ENCODE data around the gene PAX1. TPM values are rescaled to one million over a fixed set of nuclear protein-coding genes. Genes with fewer than 3 reads are reported as not detected.

Gene PAX1
- total RNA-seq, 1 donor from 2014 or later, result not detected

DNA sequence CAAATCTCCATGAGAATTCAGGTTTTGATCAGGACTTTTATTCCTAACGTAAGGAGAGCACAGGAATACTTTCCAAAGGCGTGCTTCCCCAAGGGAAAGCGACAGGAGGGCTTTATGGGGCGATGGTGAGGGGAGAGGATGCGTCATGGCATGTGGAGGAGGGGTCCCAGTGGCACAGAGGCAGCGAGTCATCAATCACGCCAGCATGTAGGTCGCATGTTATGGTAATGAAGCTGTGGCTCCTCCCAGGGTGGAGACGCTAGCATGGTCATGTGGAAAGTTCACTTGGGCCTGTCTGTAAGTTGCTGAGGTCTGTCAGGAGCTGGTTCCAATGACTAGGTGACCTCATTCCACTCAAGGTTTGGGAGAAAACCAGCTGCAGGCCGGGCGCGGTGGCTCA lies 35.3 kb upstream of the PAX1 start:
- H3K4me3 Mint-ChIP-seq, result no peak overlapping the region
- DNase-seq (ENCODE audit: low read depth, low spot score), result no peak
- H3K36me3 Mint-ChIP-seq (ENCODE audit: low read depth), result no peaks in the 10 kb centered on the region
- TF ChIP-seq, protein P1, sequence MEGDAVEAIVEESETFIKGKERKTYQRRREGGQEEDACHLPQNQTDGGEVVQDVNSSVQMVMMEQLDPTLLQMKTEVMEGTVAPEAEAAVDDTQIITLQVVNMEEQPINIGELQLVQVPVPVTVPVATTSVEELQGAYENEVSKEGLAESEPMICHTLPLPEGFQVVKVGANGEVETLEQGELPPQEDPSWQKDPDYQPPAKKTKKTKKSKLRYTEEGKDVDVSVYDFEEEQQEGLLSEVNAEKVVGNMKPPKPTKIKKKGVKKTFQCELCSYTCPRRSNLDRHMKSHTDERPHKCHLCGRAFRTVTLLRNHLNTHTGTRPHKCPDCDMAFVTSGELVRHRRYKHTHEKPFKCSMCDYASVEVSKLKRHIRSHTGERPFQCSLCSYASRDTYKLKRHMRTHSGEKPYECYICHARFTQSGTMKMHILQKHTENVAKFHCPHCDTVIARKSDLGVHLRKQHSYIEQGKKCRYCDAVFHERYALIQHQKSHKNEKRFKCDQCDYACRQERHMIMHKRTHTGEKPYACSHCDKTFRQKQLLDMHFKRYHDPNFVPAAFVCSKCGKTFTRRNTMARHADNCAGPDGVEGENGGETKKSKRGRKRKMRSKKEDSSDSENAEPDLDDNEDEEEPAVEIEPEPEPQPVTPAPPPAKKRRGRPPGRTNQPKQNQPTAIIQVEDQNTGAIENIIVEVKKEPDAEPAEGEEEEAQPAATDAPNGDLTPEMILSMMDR (conservative IDR thresholded peaks at IDR 0.05), result no peak
- no peak overlapping the region for H3K27ac Mint-ChIP-seq (ENCODE audit: unreplicated experiment)
- H3K9me3 Mint-ChIP-seq, result no peaks in the 10 kb centered on the region
- peaks cover 37% of the 10 kb centered on the region for H3K27me3 Mint-ChIP-seq (ENCODE audit: low read depth)
- no peaks in the 10 kb centered on the region for H3K4me1 Mint-ChIP-seq

GRCh38 chr20:21670981-21671380 lies 34.5 kb upstream of the PAX1 start:
- Mint-ChIP-seq H3K4me1 (no peaks in the 10 kb centered on the region), H3K9me3 (no peaks in the 10 kb centered on the region), H3K36me3 (ENCODE audit: low read depth) (no peaks in the 10 kb centered on the region), H3K4me3 (no peak overlapping the region), H3K27me3 (ENCODE audit: low read depth) (peaks cover 31% of the 10 kb centered on the region), H3K27ac (ENCODE audit: unreplicated experiment) (no peak overlapping the region)
- TF ChIP-seq, protein P1 (conservative IDR thresholded peaks at IDR 0.05), result no peak
- DNase-seq (ENCODE audit: low read depth, low spot score), result no peak

- DNase-seq (ENCODE audit: low read depth, low spot score), result no peak
- Mint-ChIP-seq H3K4me3 (no peak overlapping the region), H3K4me1 (no peaks in the 10 kb centered on the region), H3K27ac (ENCODE audit: unreplicated experiment) (no peak overlapping the region), H3K27me3 (ENCODE audit: low read depth) (peaks cover 56% of the 10 kb centered on the region), H3K9me3 (no peaks in the 10 kb centered on the region), H3K36me3 (ENCODE audit: low read depth) (no peaks in the 10 kb centered on the region)
- TF ChIP-seq, protein P1 (conservative IDR thresholded peaks at IDR 0.05), result no peak
These were observed 28.2 kb upstream of the PAX1 start for GRCh38 chr20:21677261-21677660.

DNA sequence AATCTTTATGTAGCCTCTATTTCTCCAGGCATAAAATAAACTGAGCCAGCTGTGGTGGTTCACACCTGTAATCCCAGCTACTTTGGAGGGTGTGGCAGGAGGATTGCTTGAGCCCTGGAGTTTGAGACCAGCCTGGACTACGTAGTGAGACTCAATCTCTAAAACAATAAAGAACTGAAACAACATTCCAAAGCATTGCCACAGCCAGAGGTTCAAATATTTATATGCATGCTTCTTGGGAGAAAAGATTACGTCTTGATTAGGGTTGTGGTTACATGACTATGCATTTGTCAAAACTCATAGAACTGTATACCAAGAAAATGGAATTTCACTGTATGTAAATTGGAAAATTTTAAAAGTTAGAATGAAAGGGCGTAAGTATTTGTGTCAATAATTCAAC lies 27.7 kb upstream of the PAX1 start:
- TF ChIP-seq, protein P1 (conservative IDR thresholded peaks at IDR 0.05), result no peak
- no peaks in the 10 kb centered on the region for H3K36me3 Mint-ChIP-seq (ENCODE audit: low read depth)
- H3K4me3 Mint-ChIP-seq, result no peak overlapping the region
- H3K9me3 Mint-ChIP-seq, result no peaks in the 10 kb centered on the region
- no peak overlapping the region for H3K27ac Mint-ChIP-seq (ENCODE audit: unreplicated experiment)
- no peak for DNase-seq (ENCODE audit: low read depth, low spot score)
- peaks cover 57% of the 10 kb centered on the region for H3K27me3 Mint-ChIP-seq (ENCODE audit: low read depth)
- no peaks in the 10 kb centered on the region for H3K4me1 Mint-ChIP-seq

DNA sequence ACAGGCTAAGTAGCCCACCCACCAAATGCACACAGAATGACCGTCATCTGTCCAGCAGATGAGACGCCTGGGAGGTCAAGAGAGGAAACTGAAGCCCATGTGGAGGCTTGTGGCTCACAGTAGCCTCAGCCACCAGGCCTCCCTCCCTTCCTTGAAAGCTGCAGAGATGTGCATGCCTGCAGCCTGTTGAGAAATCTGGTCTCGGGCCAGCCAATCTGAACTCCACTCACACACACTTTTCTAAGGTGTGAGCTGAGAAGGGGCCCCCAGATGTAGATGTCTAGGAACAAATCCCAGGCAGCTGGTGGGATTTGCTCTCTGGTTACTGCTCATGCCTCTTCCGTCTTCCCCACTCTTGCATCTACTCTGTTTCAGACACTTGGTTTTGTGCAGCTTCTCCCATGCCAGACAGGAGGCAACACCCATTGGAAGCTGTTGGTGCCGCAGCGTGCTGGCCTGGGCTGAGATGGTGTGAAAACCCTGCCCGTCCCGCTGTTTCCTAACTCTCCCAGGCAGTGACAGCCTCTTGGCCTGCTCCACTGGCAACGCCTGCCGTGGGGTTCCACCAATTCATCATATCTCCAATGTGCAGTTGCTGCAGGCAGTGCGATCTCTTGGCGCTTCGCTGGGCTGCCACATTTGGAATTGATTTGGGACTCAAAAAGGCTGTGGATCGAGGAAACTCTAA lies 24.1 kb upstream of the PAX1 start:
- no peaks in the 10 kb centered on the region for H3K9me3 Mint-ChIP-seq
- no peak overlapping the region for H3K27ac Mint-ChIP-seq (ENCODE audit: unreplicated experiment)
- H3K4me3 Mint-ChIP-seq, result no peak overlapping the region
- no peaks in the 10 kb centered on the region for H3K4me1 Mint-ChIP-seq
- no peak for DNase-seq (ENCODE audit: low read depth, low spot score)
- TF ChIP-seq, protein P1 (conservative IDR thresholded peaks at IDR 0.05), result no peak
- H3K36me3 Mint-ChIP-seq (ENCODE audit: low read depth), result no peaks in the 10 kb centered on the region
- peaks cover 58% of the 10 kb centered on the region for H3K27me3 Mint-ChIP-seq (ENCODE audit: low read depth)
